GM12892 (cell line): ENCODE measurements around the gene CRTC3.

ENCODE experiments used
- POLR2A ChIP-seq: IDR thresholded peaks from 2 replicates; pipeline ENCODE4 v1.6.1; 2011; ENCODE audit warnings: low read depth, low read length, control low read depth
- POLR2AphosphoS5 ChIP-seq: IDR thresholded peaks from 2 replicates; pipeline ENCODE4 v1.6.1; 2011; ENCODE audit warnings: low read depth, low read length, control low read depth

- TF ChIP-seq POLR2AphosphoS5 (no peak), POLR2A (peak; percentile 64; the same call in 1 of the 2 replicates)
These were observed at the start of gene CRTC3 for GRCh38 chr15:90529371-90530249.
